ENCODE measurements around the gene TBC1D25. TPM values are rescaled to one million over a fixed set of nuclear protein-coding genes. Genes with fewer than 3 reads are reported as not detected.

The TBC1D25 gene
- total and polyA plus RNA-seq, 2 experiments from 2014 or later = 1.9 to 4.5 TPM

DNA sequence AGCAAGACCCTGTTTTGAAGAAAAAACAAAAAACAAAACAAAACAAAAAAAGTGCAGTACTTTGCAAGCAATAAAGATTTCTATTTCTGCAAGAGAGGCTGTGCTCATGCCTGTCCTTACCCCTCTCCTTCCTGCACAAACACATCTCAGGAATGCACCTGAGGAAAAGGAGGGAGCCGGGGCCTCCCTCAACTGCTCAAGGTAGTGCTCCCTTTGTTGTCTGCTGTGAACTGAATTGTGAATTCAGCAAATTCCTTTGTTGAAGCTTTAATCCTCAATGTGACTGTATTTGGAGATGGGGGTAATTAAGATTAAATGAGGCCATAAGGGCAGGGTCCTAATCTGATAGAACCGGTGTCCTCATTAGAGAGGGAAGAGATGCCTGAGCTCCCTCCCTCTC, 49.6 kb upstream of the TBC1D25 start (continued):
- TF ChIP-seq, protein P1, sequence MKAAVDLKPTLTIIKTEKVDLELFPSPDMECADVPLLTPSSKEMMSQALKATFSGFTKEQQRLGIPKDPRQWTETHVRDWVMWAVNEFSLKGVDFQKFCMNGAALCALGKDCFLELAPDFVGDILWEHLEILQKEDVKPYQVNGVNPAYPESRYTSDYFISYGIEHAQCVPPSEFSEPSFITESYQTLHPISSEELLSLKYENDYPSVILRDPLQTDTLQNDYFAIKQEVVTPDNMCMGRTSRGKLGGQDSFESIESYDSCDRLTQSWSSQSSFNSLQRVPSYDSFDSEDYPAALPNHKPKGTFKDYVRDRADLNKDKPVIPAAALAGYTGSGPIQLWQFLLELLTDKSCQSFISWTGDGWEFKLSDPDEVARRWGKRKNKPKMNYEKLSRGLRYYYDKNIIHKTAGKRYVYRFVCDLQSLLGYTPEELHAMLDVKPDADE (IDR thresholded peaks at IDR 0.05) = no peak
- TF ChIP-seq CREB1 (CRISPR knock-in tag; IDR thresholded peaks at IDR 0.05; ENCODE audit: low read depth) = no peak

DNA sequence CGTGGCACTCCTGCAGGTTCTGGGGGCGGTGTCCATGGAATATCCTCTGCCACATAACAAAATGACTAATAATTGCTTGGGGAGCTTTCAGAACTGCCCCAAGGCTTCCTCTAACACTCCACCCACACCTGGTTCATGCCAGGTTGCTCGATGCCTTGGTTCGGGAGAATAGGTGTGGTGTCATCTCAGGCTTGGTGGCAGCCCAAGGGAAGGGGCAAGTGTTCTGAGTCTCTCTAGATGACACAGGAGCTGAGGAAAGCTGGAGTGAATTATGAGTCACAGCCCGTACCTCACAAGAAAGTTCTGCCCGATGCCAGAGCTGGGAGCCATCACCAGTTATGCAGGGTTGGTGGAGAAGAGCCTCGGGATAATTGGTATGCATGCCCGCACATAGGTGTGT, 48.9 kb upstream of the TBC1D25 start:
- Histone ChIP-seq H3F3A (replicated peaks; ENCODE audit: low read depth) (no peaks in the 10 kb centered on the region), H3K79me2 (replicated peaks; ENCODE audit: insufficient read depth) (no peaks in the 10 kb centered on the region), H3K27me3 (ENCODE audit: insufficient read depth) (no peaks in the 10 kb centered on the region), H3K9me2 (ENCODE audit: insufficient read depth) (no peaks in the 10 kb centered on the region), H3K36me3 (ENCODE audit: insufficient read depth) (no peaks in the 10 kb centered on the region), H3K4me2 (no peak overlapping the region), H4K20me1 (replicated peaks; ENCODE audit: insufficient read depth) (no peaks in the 10 kb centered on the region), H3K4me1 (ENCODE audit: insufficient read depth) (no peaks in the 10 kb centered on the region), H3K27ac (ENCODE audit: low read depth) (no peak overlapping the region), H3K4me3 (no peak overlapping the region), H2AFZ (no peak overlapping the region)
- no peaks in the 10 kb centered on the region for H3K4me1 Mint-ChIP-seq
- no peak overlapping the region for H3K27ac Mint-ChIP-seq
- H3K27me3 Mint-ChIP-seq (ENCODE audit: insufficient read depth, low read depth, poor library complexity) = no peaks in the 10 kb centered on the region
- H3K36me3 Mint-ChIP-seq (ENCODE audit: low read depth) = peaks cover 4% of the 10 kb centered on the region; the same call in 1 of the 3 replicates
- ATAC-seq (no peak), DNase-seq (ENCODE audit: low spot score) (no peak)
- H3K9me3 Mint-ChIP-seq = no peaks in the 10 kb centered on the region
- H3K4me3 Mint-ChIP-seq = no peak overlapping the region
- no peak for TF ChIP-seq STAT1 (IDR thresholded peaks at IDR 0.05; ENCODE audit: unreplicated experiment)
- TF ChIP-seq ZNF114 (CRISPR knock-in tag; IDR thresholded peaks at IDR 0.05) = no peak
- TF ChIP-seq, protein P1 (IDR thresholded peaks at IDR 0.05) = no peak
- TF ChIP-seq ZNF462 (CRISPR knock-in tag; IDR thresholded peaks at IDR 0.05) = no peak
- no peak for TF ChIP-seq EZH2phosphoT487 (IDR thresholded peaks at IDR 0.05; ENCODE audit: unreplicated experiment)
- no peak for TF ChIP-seq JUNB (IDR thresholded peaks at IDR 0.05; ENCODE audit: unreplicated experiment)
- no peak for TF ChIP-seq CTCF (conservative IDR thresholded peaks at IDR 0.05; ENCODE audit: low read depth in 2 of 2)
- TF ChIP-seq POLR2AphosphoS5 (IDR thresholded peaks at IDR 0.05; ENCODE audit: low read depth) = no peak
- no peak for TF ChIP-seq EZH2 (IDR thresholded peaks at IDR 0.05; ENCODE audit: low read depth, unreplicated experiment)
- TF ChIP-seq CREB1 (CRISPR knock-in tag; IDR thresholded peaks at IDR 0.05; ENCODE audit: low read depth) = no peak
- TF ChIP-seq, protein P2, sequence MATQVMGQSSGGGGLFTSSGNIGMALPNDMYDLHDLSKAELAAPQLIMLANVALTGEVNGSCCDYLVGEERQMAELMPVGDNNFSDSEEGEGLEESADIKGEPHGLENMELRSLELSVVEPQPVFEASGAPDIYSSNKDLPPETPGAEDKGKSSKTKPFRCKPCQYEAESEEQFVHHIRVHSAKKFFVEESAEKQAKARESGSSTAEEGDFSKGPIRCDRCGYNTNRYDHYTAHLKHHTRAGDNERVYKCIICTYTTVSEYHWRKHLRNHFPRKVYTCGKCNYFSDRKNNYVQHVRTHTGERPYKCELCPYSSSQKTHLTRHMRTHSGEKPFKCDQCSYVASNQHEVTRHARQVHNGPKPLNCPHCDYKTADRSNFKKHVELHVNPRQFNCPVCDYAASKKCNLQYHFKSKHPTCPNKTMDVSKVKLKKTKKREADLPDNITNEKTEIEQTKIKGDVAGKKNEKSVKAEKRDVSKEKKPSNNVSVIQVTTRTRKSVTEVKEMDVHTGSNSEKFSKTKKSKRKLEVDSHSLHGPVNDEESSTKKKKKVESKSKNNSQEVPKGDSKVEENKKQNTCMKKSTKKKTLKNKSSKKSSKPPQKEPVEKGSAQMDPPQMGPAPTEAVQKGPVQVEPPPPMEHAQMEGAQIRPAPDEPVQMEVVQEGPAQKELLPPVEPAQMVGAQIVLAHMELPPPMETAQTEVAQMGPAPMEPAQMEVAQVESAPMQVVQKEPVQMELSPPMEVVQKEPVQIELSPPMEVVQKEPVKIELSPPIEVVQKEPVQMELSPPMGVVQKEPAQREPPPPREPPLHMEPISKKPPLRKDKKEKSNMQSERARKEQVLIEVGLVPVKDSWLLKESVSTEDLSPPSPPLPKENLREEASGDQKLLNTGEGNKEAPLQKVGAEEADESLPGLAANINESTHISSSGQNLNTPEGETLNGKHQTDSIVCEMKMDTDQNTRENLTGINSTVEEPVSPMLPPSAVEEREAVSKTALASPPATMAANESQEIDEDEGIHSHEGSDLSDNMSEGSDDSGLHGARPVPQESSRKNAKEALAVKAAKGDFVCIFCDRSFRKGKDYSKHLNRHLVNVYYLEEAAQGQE (IDR thresholded peaks at IDR 0.05; ENCODE audit: unreplicated experiment) = no peak
- no peak for TF ChIP-seq NANOG (IDR thresholded peaks at IDR 0.05; ENCODE audit: borderline replicate concordance)

All from GM23338 (cell line).